Hair follicle dermal papilla cell (primary cell): ENCODE measurements around the gene NHP2. TPM values are rescaled to one million over a fixed set of nuclear protein-coding genes. Genes with fewer than 3 reads are reported as not detected.

Experiments used
- total RNA-seq: library from RNA; depleted of rRNA; stranded (reverse); fragments of >200 nt; gene quantifications from 2 replicates; pipeline ENCODE4 v1.2.3, GENCODE V29; 2012

The NHP2 gene
- total RNA-seq = 45.3 and 79.4 TPM in 2 replicates

GRCh38 chr5:178153530-178154340, at the start of gene NHP2:
TSS of gene NHP2 (minus strand) at chr5:178153885. CDS start at chr5:178153817, 68 bp downstream.

GRCh38 chr5:178187014-178187413, 33.3 kb upstream of the NHP2 start, which contains the start of gene GMCL2:
TSS of gene GMCL2 (minus strand) at chr5:178187371. CDS start at chr5:178187299, 72 bp downstream.

GRCh38 chr5:178130576-178131445, 22.9 kb downstream of the NHP2 start, which contains the start of gene RMND5B:
TSS of gene RMND5B (plus strand) at chr5:178131014. CDS start at chr5:178138120, 7,106 bp downstream.

GRCh38 chr5:178113141-178113787, 40.4 kb downstream of the NHP2 start, which contains the start of gene N4BP3:
TSS of gene N4BP3 (plus strand) at chr5:178113532. CDS start at chr5:178119584, 6,052 bp downstream.

Other genes with a start within 250 kb of the NHP2 start
- gene PROP1, start 157.6 kb downstream of the NHP2 start, total RNA-seq = not detected in 2 replicates
- 0.32 and 0.36 TPM in 2 replicates for gene N4BP3, start 40.4 kb downstream of the NHP2 start, total RNA-seq
- gene RMND5B, start 22.9 kb downstream of the NHP2 start, total RNA-seq = 23.8 and 24.7 TPM in 2 replicates
- not detected in 2 replicates for gene GMCL2, start 33.5 kb upstream of the NHP2 start, total RNA-seq
- gene HNRNPAB, start 50.6 kb upstream of the NHP2 start, total RNA-seq = 39.5 and 42.4 TPM in 2 replicates
- 39.2 and 51.3 TPM in 2 replicates for gene PHYKPL, start 78.9 kb upstream of the NHP2 start, total RNA-seq